GM13976 (cell line): ENCODE results near the gene TBX4.

Experiments
- DNase-seq: peaks from one replicate; pipeline ENCODE4 v3.0.0; 2012; ENCODE audit warnings: low spot score
- CTCF ChIP-seq: IDR thresholded peaks from 2 replicates; pipeline ENCODE4 v1.5.1; 2012; ENCODE audit warnings: borderline replicate concordance, mild to moderate bottlenecking; ENCODE audit not compliant: insufficient read depth; ENCODE audit errors: extremely low read depth, missing control alignments, control extremely low read depth
- in situ Hi-C: fragments of 300-500 bp; cut with MboI; formaldehyde crosslinking; loops from one replicate; pipeline ENCODE4 v1.12.0; 2022; ENCODE audit warnings: low sequenced_read_pairs, mixed read lengths, inconsistent platforms; ENCODE audit not compliant: unreplicated experiment

TBX4 gene

DNA sequence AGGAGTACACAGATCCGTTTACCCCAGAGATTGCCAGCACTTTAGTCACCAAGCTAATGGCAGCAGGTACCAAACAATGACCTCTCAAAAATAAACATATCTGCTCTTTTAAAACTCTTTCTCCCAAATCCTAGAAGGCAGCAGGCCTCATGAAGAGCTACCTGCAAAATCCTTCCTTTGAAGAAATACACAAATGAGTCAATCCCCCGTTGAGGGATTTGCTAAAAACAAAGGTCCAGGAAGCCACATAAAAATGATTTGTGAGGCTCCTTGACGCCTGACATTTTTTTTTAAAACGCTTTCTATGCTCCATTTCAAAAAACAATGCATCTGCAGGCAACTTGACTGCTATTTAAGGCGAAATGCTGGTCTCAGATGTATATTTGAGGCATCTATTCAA, 80.6 kb downstream of the TBX4 start:
- no peak for DNase-seq
- no peak for TF ChIP-seq CTCF

GRCh38 chr17:61533797-61534196, 81.6 kb downstream of the TBX4 start:
- in situ Hi-C loops = no loop called here
- no peak for TF ChIP-seq CTCF
- DNase-seq = no peak

More for the DNA sequence above, 80.6 kb downstream of the TBX4 start:
- in situ Hi-C loops = no loop called here

DNA sequence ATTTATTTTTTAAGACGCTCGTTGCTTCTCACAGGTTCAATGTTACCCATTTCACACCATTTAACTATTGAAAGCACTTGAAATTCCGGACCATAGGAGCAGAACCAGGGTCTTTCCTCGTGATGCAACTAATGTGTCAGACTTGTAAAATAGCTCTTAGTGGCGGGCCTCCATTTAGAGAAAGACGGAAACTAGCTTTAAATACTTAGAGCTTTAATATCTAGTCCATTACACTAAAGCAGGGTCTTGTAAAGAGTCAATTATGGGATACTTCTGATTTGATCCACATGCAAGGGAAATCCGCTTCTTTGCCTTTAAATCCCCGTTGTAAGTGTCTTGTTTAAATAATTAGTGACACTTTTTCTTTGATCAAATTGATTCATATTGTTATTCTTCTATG, 82.2 kb downstream of the TBX4 start:
- in situ Hi-C loops = no loop called here
- TF ChIP-seq CTCF = no peak
- no peak for DNase-seq
